Thyroid gland (tissue), 4 donors: Measurements from ENCODE around the gene FAM50B. TPM values are rescaled to one million over a fixed set of nuclear protein-coding genes. Genes with fewer than 3 reads are reported as not detected.

Experiments
- DNase-seq, 2 donors: peaks; one replicate each; pipeline ENCODE4 v3.0.0-alpha.2; 2019
- H3K27ac ChIP-seq, 3 donors: fragments of 200-600 bp; sonication (generic); 1 replicate in 2 of 3; 2 replicates in 1 of 3; pipeline ENCODE4 v1.5.1; 2016 to 2019; ENCODE audit warnings: mild to moderate bottlenecking in 1 of 3, moderate library complexity in 1 of 3
- H3K27me3 ChIP-seq: fragments of 200-600 bp; sonication (generic); one replicate; pipeline ENCODE4 v1.5.1; 2019
- H3K36me3 ChIP-seq, 2 donors: fragments of 200-600 bp; sonication (generic); one replicate each; pipeline ENCODE4 v1.5.1; 2016 to 2019
- H3K4me1 ChIP-seq, 2 donors: fragments of 200-600 bp; sonication (generic); one replicate each; pipeline ENCODE4 v1.5.1; 2017 to 2019
- H3K4me3 ChIP-seq, 3 donors: fragments of 200-600 bp; sonication (generic); replicated peaks in 1 of 3; 1 replicate in 2 of 3; 2 replicates in 1 of 3; pipeline ENCODE4 v1.5.1; 2016; ENCODE audit warnings: mild to moderate bottlenecking in 1 of 3
- H3K9me3 ChIP-seq: fragments of 200-600 bp; sonication (generic); one replicate; pipeline ENCODE4 v1.5.1; 2017
- CTCF ChIP-seq, 6 experiments: fragments of 200-600 bp in 3 of 6; fragments of 450-650 bp in 3 of 6; sonication (generic) in 3 of 6; IDR thresholded peaks; one replicate each; pipeline ENCODE4 v1.5.1; 2016 to 2019; ENCODE audit warnings: antibody characterized with exemption in 6 of 6, mild to moderate bottlenecking in 2 of 6, inconsistent platforms in 1 of 6, moderate library complexity in 1 of 6
- POLR2A ChIP-seq, 2 donors: fragments of 450-650 bp; IDR thresholded peaks; one replicate each; pipeline ENCODE4 v1.6.1; 2017; ENCODE audit warnings: antibody characterized with exemption in 2 of 2, mild to moderate bottlenecking in 2 of 2, moderate library complexity in 1 of 2
- WGBS, 2 donors: methylation state at CpG; one replicate each; pipeline ENCODE4 v1.1.5; 2017; 5-methylcytosine and 5-hydroxymethylcytosine counted together
- intact Hi-C: fragments of 100-400 bp; cut with DNase I; formaldehyde crosslinking; loops from one replicate; pipeline ENCODE4 v1.15.1; 2023
- total RNA-seq, 4 donors: library from RNA; depleted of rRNA; stranded (reverse); fragments of >200 nt; gene quantifications; one replicate each; pipeline ENCODE4 v1.2.3, GENCODE V29; 2016

FAM50B gene
- total RNA-seq, 4 donors from 2014 or later, result 18.4 to 40.9 (median 20.3) TPM

GRCh38 chr6:3851839-3852238 is 2.7 kb downstream of the FAM50B start:
- no peak for DNase-seq
- intact Hi-C loops, result no loop called here
- 49 to 96% methylated on average over 2 of the region's 2 CpGs for WGBS, 2 donors
- peak overlapping the region in 1 of 3 donors; percentile 51 for H3K27ac ChIP-seq
- no peaks in the 10 kb centered on the region for H3K9me3 ChIP-seq
- no peaks in the 10 kb centered on the region for H3K36me3 ChIP-seq
- no peak for TF ChIP-seq CTCF (IDR thresholded peaks at IDR 0.05)
- TF ChIP-seq POLR2A (IDR thresholded peaks at IDR 0.05), result no peak
- H3K4me3 ChIP-seq, result no peak overlapping the region
- H3K4me1 ChIP-seq, result peaks cover 27 to 33% of the 10 kb centered on the region in 2 donors
- H3K27me3 ChIP-seq, result no peaks in the 10 kb centered on the region

- TF ChIP-seq CTCF (IDR thresholded peaks at IDR 0.05), result no peak
- no peak for TF ChIP-seq POLR2A (IDR thresholded peaks at IDR 0.05)
- DNase-seq, result no peak
- no peak overlapping the region for H3K4me3 ChIP-seq
- no peaks in the 10 kb centered on the region for H3K9me3 ChIP-seq
- intact Hi-C loops, result no loop called here
- H3K27ac ChIP-seq, result peak overlapping the region in 2 of 3 donors; percentile 51 to 79
- 77 to 100% methylated on average over 5 of the region's 5 CpGs for WGBS, 2 donors
- H3K4me1 ChIP-seq, result peaks cover 27 to 33% of the 10 kb centered on the region in 2 donors
- no peaks in the 10 kb centered on the region for H3K36me3 ChIP-seq
- no peaks in the 10 kb centered on the region for H3K27me3 ChIP-seq
These were observed 3.2 kb downstream of the FAM50B start for GRCh38 chr6:3852391-3852790.

- TF ChIP-seq POLR2A (IDR thresholded peaks at IDR 0.05), result no peak
- TF ChIP-seq CTCF (IDR thresholded peaks at IDR 0.05), result no peak
- Histone ChIP-seq H3K36me3 (no peaks in the 10 kb centered on the region), H3K27ac (peak overlapping the region in 1 of 3 donors; percentile 30), H3K9me3 (no peaks in the 10 kb centered on the region), H3K4me1 (peaks cover 22 to 25% of the 10 kb centered on the region in 2 donors), H3K4me3 (no peak overlapping the region), H3K27me3 (no peaks in the 10 kb centered on the region)
- intact Hi-C loops, result no loop called here
- WGBS, 2 donors, result 95 to 98% methylated on average over 4 of the region's 4 CpGs
- no peak for DNase-seq
These were observed 6.7 kb downstream of the FAM50B start for GRCh38 chr6:3855866-3856265.

GRCh38 chr6:3856576-3856975 is 7.4 kb downstream of the FAM50B start:
- peak overlapping the region in 2 of 3 donors; percentile 15 to 30 for H3K27ac ChIP-seq
- no peaks in the 10 kb centered on the region for H3K36me3 ChIP-seq
- intact Hi-C loops, result no loop called here
- DNase-seq, result peak; percentile 58 to 65
- H3K4me1 ChIP-seq, result peaks cover 21% of the 10 kb centered on the region in 2 donors
- no peak overlapping the region for H3K4me3 ChIP-seq
- no peak for TF ChIP-seq CTCF (IDR thresholded peaks at IDR 0.05)
- peak in 1 of 2 donors; percentile 17 for TF ChIP-seq POLR2A (IDR thresholded peaks at IDR 0.05)
- H3K27me3 ChIP-seq, result no peaks in the 10 kb centered on the region
- 66 to 69% methylated on average over 6 of the region's 6 CpGs for WGBS, 2 donors
- H3K9me3 ChIP-seq, result no peaks in the 10 kb centered on the region

- H3K27ac ChIP-seq, result no peak overlapping the region
- no peaks in the 10 kb centered on the region for H3K36me3 ChIP-seq
- no peaks in the 10 kb centered on the region for H3K27me3 ChIP-seq
- peaks cover 21% of the 10 kb centered on the region in 2 donors for H3K4me1 ChIP-seq
- WGBS, 2 donors, result 87 to 89% methylated on average over 14 of the region's 14 CpGs
- TF ChIP-seq POLR2A (IDR thresholded peaks at IDR 0.05) (no peak), CTCF (IDR thresholded peaks at IDR 0.05) (no peak)
- DNase-seq, result no peak
- H3K4me3 ChIP-seq, result no peak overlapping the region
- H3K9me3 ChIP-seq, result no peaks in the 10 kb centered on the region
- intact Hi-C loops, result no loop called here
These were observed 8.6 kb downstream of the FAM50B start for GRCh38 chr6:3857468-3858456.
